HepG2 (cell line): ENCODE data around the gene HIVEP2. TPM values are rescaled to one million over a fixed set of nuclear protein-coding genes. Genes with fewer than 3 reads are reported as not detected.
A peak's percentile ranks its signal among the peaks of the same experiment; 100 is the strongest.

Experiments
- ATAC-seq: fragments of 200-7000 bp; cut with Tn5 transposase; 3 replicates; pipeline ENCODE4 v1.9.1; 2020; ENCODE audit warnings: mild to moderate bottlenecking, moderate library complexity
- BruUV-seq: library from RNA; stranded (reverse); fragments of 400-500 nt; replicated peaks from 2 replicates; lab custom pipeline; 2021; lab: Mats Ljungman, UMichigan
- CTCF ChIA-PET: fragments of 300-600 bp; formaldehyde crosslinking; extraction: SDS; loops from one replicate; lab custom pipeline; 2021; ENCODE audit warnings: low total read pairs, inconsistent platforms, low intra/inter-chr PET ratio; lab: Yijun Ruan, JAX
- POLR2A ChIA-PET: fragments of 350-600 bp; sonication (Branson Sonifier 250); formaldehyde crosslinking; loops from one replicate; lab custom pipeline; 2020; ENCODE audit warnings: antibody characterized with exemption, inconsistent platforms; lab: Yijun Ruan, JAX
- DNase-seq: peaks from one replicate; pipeline ENCODE4 v3.0.0-alpha.2; 2015; ENCODE audit warnings: low spot score
- FAIRE-seq: peaks from 3 replicates; lab custom pipeline; 2011; peaks lifted over from hg19 to GRCh38; lab: Jason Lieb, UNC
- H2AFZ ChIP-seq: one replicate; pipeline ENCODE4 v1.6.1; 2011; ENCODE audit warnings: low read length, inconsistent platforms
- H3K27ac ChIP-seq: fragments of 300-600 bp; 3 replicates; pipeline ENCODE4 v1.8.0; 2011; ENCODE audit warnings: mixed run types, mild to moderate bottlenecking, mixed read lengths, low read length, inconsistent platforms; ENCODE audit not compliant: insufficient read depth; ENCODE audit errors: extremely low read length
- H3K27me3 ChIP-seq, 2 experiments: fragments of 200-600 bp in 1 of 2; 2 replicates in 1 of 2; 3 replicates in 1 of 2; pipeline versions ENCODE4 v1.6.0 to v1.8.0; 2011; ENCODE audit warnings: low read length in 2 of 2, mild to moderate bottlenecking in 2 of 2, moderate library complexity in 2 of 2, inconsistent platforms in 1 of 2; ENCODE audit not compliant: insufficient read depth in 2 of 2, control insufficient read depth in 1 of 2
- H3K36me3 ChIP-seq, 2 experiments: fragments of 200-600 bp in 1 of 2; replicated peaks in 1 of 2; 2 replicates in 1 of 2; 3 replicates in 1 of 2; pipeline versions ENCODE4 v1.5.1 to v1.8.0; 2011; ENCODE audit warnings: low read length in 2 of 2, inconsistent platforms in 1 of 2; ENCODE audit not compliant: insufficient read depth in 2 of 2, control insufficient read depth in 1 of 2
- H3K4me1 ChIP-seq: 2 replicates; pipeline ENCODE4 v1.5.1; 2012; ENCODE audit warnings: low read length, inconsistent platforms; ENCODE audit not compliant: insufficient read depth
- H3K4me2 ChIP-seq: 2 replicates; pipeline ENCODE4 v1.6.0; 2011; ENCODE audit warnings: low read depth, low read length, inconsistent platforms
- H3K4me3 ChIP-seq, 3 experiments: fragments of 200-600 bp in 1 of 3; sonication (generic), shearing (Covaris generic) in 1 of 3; replicated peaks in 1 of 3; 2 replicates each; pipeline ENCODE4 v1.5.1; 2011 to 2016; ENCODE audit warnings: low read length in 3 of 3, inconsistent platforms in 2 of 3, low read depth in 2 of 3, mild to moderate bottlenecking in 2 of 3, control low read depth in 1 of 3, mixed read lengths in 1 of 3; ENCODE audit not compliant: insufficient read depth in 1 of 3
- H3K79me2 ChIP-seq: one replicate; pipeline ENCODE4 v1.6.1; 2011; ENCODE audit warnings: low read length, inconsistent platforms; ENCODE audit not compliant: insufficient read depth
- H3K9ac ChIP-seq: 2 replicates; pipeline ENCODE4 v1.6.0; 2011; ENCODE audit warnings: mild to moderate bottlenecking, low read depth, low read length, inconsistent platforms; ENCODE audit not compliant: insufficient read depth
- H3K9me3 ChIP-seq: 2 replicates; pipeline ENCODE4 v1.5.1; 2012; ENCODE audit warnings: mild to moderate bottlenecking, low read length
- H4K20me1 ChIP-seq: 2 replicates; pipeline ENCODE4 v1.6.0; 2011; ENCODE audit warnings: inconsistent platforms, mild to moderate bottlenecking, low read length, moderate library complexity; ENCODE audit not compliant: insufficient read depth
- BCL3 ChIP-seq: sonication (generic); formaldehyde crosslinking; IDR thresholded peaks from 2 replicates; pipeline ENCODE4 v1.5.1; 2020; ENCODE audit warnings: mild to moderate bottlenecking, missing genetic modification reagents, moderate library complexity
- BHLHE40 ChIP-seq: IDR thresholded peaks from 2 replicates; pipeline ENCODE4 v1.6.1; 2011; ENCODE audit warnings: low read length, improper control_type of control experiment
- MYPOP ChIP-seq: sonication (generic); formaldehyde crosslinking; IDR thresholded peaks from 2 replicates; pipeline ENCODE4 v1.8.1; 2023; ENCODE audit warnings: mild to moderate bottlenecking, moderate library complexity, missing genetic modification reagents
- PAXIP1 ChIP-seq: sonication (generic); formaldehyde crosslinking; conservative IDR thresholded peaks from 2 replicates; pipeline ENCODE4 v1.4.0; 2020; ENCODE audit warnings: mild to moderate bottlenecking, missing genetic modification reagents, moderate library complexity
- RAD21 ChIP-seq: fragments of 450-650 bp; formaldehyde crosslinking; IDR thresholded peaks from 2 replicates; pipeline ENCODE4 v1.5.0; 2020; ENCODE audit warnings: mild to moderate bottlenecking
- STAG1 ChIP-seq: sonication (generic); formaldehyde crosslinking; IDR thresholded peaks from 2 replicates; pipeline ENCODE4 v1.4.0; 2020; ENCODE audit warnings: missing genetic modification reagents
- WIZ ChIP-seq: sonication (generic); formaldehyde crosslinking; IDR thresholded peaks from 2 replicates; pipeline ENCODE4 v1.5.1; 2020; ENCODE audit warnings: mild to moderate bottlenecking, missing genetic modification reagents
- XRCC5 ChIP-seq: fragments of 200-400 bp; formaldehyde crosslinking; optimal IDR thresholded peaks from 2 replicates; pipeline ENCODE3; 2017; ENCODE audit warnings: mild to moderate bottlenecking, low read length
- ZBTB7A ChIP-seq: sonication (generic); formaldehyde crosslinking; IDR thresholded peaks from 2 replicates; pipeline ENCODE4 v1.8.0; 2022; ENCODE audit warnings: mild to moderate bottlenecking, missing genetic modification reagents
- ZEB1 ChIP-seq: IDR thresholded peaks from 2 replicates; pipeline ENCODE4 v1.6.1; 2012; ENCODE audit warnings: mild to moderate bottlenecking, low read depth, inconsistent platforms; ENCODE audit not compliant: insufficient replicate concordance
- ZMYM4 ChIP-seq: sonication (generic); formaldehyde crosslinking; IDR thresholded peaks from 2 replicates; pipeline ENCODE4 v1.8.1; 2023; ENCODE audit warnings: mild to moderate bottlenecking, missing genetic modification reagents
- ZNF382 ChIP-seq: sonication (generic); formaldehyde crosslinking; IDR thresholded peaks from 2 replicates; pipeline ENCODE4 v1.5.0; 2020; ENCODE audit warnings: missing genetic modification reagents, mild to moderate bottlenecking, borderline replicate concordance
- ZNF414 ChIP-seq: sonication (generic); formaldehyde crosslinking; IDR thresholded peaks from 2 replicates; pipeline ENCODE4 v1.5.0; 2020; ENCODE audit warnings: missing genetic modification reagents
- ZNF512B ChIP-seq: sonication (generic); formaldehyde crosslinking; IDR thresholded peaks from 2 replicates; pipeline ENCODE4 v1.5.1; 2020; ENCODE audit warnings: missing genetic modification reagents, mild to moderate bottlenecking, borderline replicate concordance
- ZNF674 ChIP-seq: sonication (generic); formaldehyde crosslinking; IDR thresholded peaks from 2 replicates; pipeline ENCODE4 v1.5.0; 2020; ENCODE audit warnings: low read depth, mild to moderate bottlenecking, missing genetic modification reagents
- ZSCAN12 ChIP-seq: sonication (generic); formaldehyde crosslinking; IDR thresholded peaks from 2 replicates; pipeline ENCODE4 v1.9.0; 2021; ENCODE audit warnings: mild to moderate bottlenecking, missing genetic modification reagents
- WGBS: methylation state at CpG from one replicate; pipeline ENCODE4 v1.1.6; 2017; ENCODE audit warnings: low lambda C conversion rate; 5-methylcytosine and 5-hydroxymethylcytosine counted together
- in situ Hi-C: cut with HindIII; loops from 2 replicates; pipeline ENCODE4 v1.10.0; 2017; ENCODE audit warnings: low pct_unique_long_range_greater_than_20kb; ENCODE audit not compliant: extremely low pct_ligation_motif_present
- intact Hi-C: fragments of 100-400 bp; cut with micrococcal nuclease; formaldehyde crosslinking; loops from one replicate; pipeline ENCODE4 v1.10.0; 2022; ENCODE audit not compliant: unreplicated experiment
- polyA plus RNA-seq, 8 experiments: library from polyadenylated mRNA; depleted of rRNA in 3 of 8; stranded (reverse) in 7 of 8; unstranded in 1 of 8; fragments of >200 nt; fragmentation: Illumina TruSeq in 4 of 8; extraction: Trizol in 4 of 8; gene quantifications; 2 replicates each; pipeline versions ENCODE4 v1.2.1 to v1.2.3, GENCODE V29; 2011 to 2016; ENCODE audit warnings: low read depth in 4 of 8, missing spikeins in 1 of 8, mixed read lengths in 1 of 8; ENCODE audit not compliant: insufficient read depth in 1 of 8
- total RNA-seq, 5 experiments: library from RNA; depleted of rRNA; stranded (reverse); fragments of >200 nt; fragmentation: Illumina TruSeq; extraction: Trizol; gene quantifications; 2 replicates each; pipeline ENCODE4 v1.2.3, GENCODE V29; 2016; ENCODE audit warnings: low read depth in 1 of 5

Gene HIVEP2
- total and polyA plus RNA-seq, 2 of the 13 experiments (the other 11 are each of a cell fraction or from before 2014, with no cell fraction given), result 3.4 to 12.9 TPM

- no TSS peak for BruUV-seq
- in situ Hi-C loops (no loop called here), intact Hi-C loops (loop anchor here (1.0 to 5.0 kb wide), 4 partner anchors 100 to 281 kb away; partner anchors contain the start of gene HIVEP2)
- Histone ChIP-seq H3K79me2 (no peaks in the 10 kb centered on the region), H3K4me1 (no peaks in the 10 kb centered on the region), H3K9me3 (no peaks in the 10 kb centered on the region), H4K20me1 (no peaks in the 10 kb centered on the region), H2AFZ (no peak overlapping the region), H3K27me3 (peaks cover 0 to 10% of the 10 kb centered on the region in 2 experiments; a peak in 1 of 5 replicates), H3K36me3 (no peaks in the 10 kb centered on the region), H3K4me2 (no peak overlapping the region), H3K27ac (no peak overlapping the region), H3K9ac (no peak overlapping the region), H3K4me3 (no peak overlapping the region)
- peak; percentile 56 for DNase-seq
- 48% methylated on average over 2 of the region's 2 CpGs for WGBS
- ATAC-seq, result peak; percentile 96
- ChIA-PET POLR2A (no interaction called here), CTCF (interaction anchor here (1.1 to 1.7 kb wide), 4 partner anchors 140 to 681 kb away, joined by 3 to 9 read pairs (median 6); no protein-coding TSS in a partner anchor)
- FAIRE-seq, result no peak
- TF ChIP-seq ZSCAN12 (CRISPR knock-in tag) (no peak), ZEB1 (no peak), RAD21 (CRISPR knock-in tag) (peak; percentile 74; the same call in 1 of the 2 replicates), MYPOP (CRISPR knock-in tag) (no peak), ZNF382 (no peak), STAG1 (CRISPR knock-in tag) (peak; percentile 73), ZMYM4 (CRISPR knock-in tag) (peak; percentile 34; the same call in 1 of the 2 replicates), ZNF512B (CRISPR knock-in tag) (no peak), BHLHE40 (no peak), XRCC5 (peak; percentile 59), ZBTB7A (no peak), PAXIP1 (CRISPR knock-in tag) (no peak), ZNF674 (CRISPR knock-in tag) (no peak), ZNF414 (no peak), WIZ (CRISPR knock-in tag) (no peak), BCL3 (CRISPR knock-in tag) (no peak)
These were observed 198.5 kb downstream of the HIVEP2 start for GRCh38 chr6:142746524-142746923.
